ENCODE results near the gene SCGN. TPM values are rescaled to one million over a fixed set of nuclear protein-coding genes. Genes with fewer than 3 reads are reported as not detected.
"Not testable (repeated sequence)": the region's sequence is repeated elsewhere in the genome, so short reads cannot be mapped to it uniquely, and the experiment has no call there.

SCGN gene
- total and polyA plus RNA-seq, 9 donors = 0.10 to 1.2 (median 0.22) TPM; not detected in 5

GRCh38 chr6:25743868-25744267 is 91.9 kb downstream of the SCGN start:
- Histone ChIP-seq H3K4me3 (ENCODE audit: low read length) (no peak overlapping the region), H3K36me3 (ENCODE audit: control insufficient read depth, insufficient read depth, low read length) (no peaks in the 10 kb centered on the region), H3K4me1 (ENCODE audit: control insufficient read depth, insufficient read depth, low read length) (no peaks in the 10 kb centered on the region), H3K27me3 (ENCODE audit: control insufficient read depth, insufficient read depth, low read length) (no peaks in the 10 kb centered on the region), H3K27ac (ENCODE audit: low read length) (no peak overlapping the region), H3K9me3 (replicated peaks; ENCODE audit: control insufficient read depth, low read depth, low read length) (no peaks in the 10 kb centered on the region)
- no peak for DNase-seq

GRCh38 chr6:25745836-25746235 is 93.8 kb downstream of the SCGN start:
- WGBS (ENCODE audit: insufficient coverage) = no CpG with 5 or more reads among the region's 4 CpGs
- H3K9me3 ChIP-seq (replicated peaks; ENCODE audit: control insufficient read depth, low read depth, low read length) = no peaks in the 10 kb centered on the region

GRCh38 chr6:25746968-25747367 is 95.0 kb downstream of the SCGN start:
- Histone ChIP-seq H3K27ac (ENCODE audit: low read length) (no peak overlapping the region), H3K9me3 (replicated peaks; ENCODE audit: control insufficient read depth, low read depth, low read length) (no peaks in the 10 kb centered on the region), H3K36me3 (ENCODE audit: control insufficient read depth, insufficient read depth, low read length) (no peaks in the 10 kb centered on the region), H3K27me3 (ENCODE audit: control insufficient read depth, insufficient read depth, low read length) (no peaks in the 10 kb centered on the region), H3K4me3 (ENCODE audit: low read length) (no peak overlapping the region), H3K4me1 (ENCODE audit: control insufficient read depth, insufficient read depth, low read length) (no peaks in the 10 kb centered on the region)
- no CpG with 5 or more reads among the region's 1 CpG for WGBS (ENCODE audit: insufficient coverage)
- no peak for DNase-seq

More at GRCh38 chr6:25745836-25746235, 93.8 kb downstream of the SCGN start:
- H3K27me3 ChIP-seq (ENCODE audit: control insufficient read depth, insufficient read depth, low read length) = no peaks in the 10 kb centered on the region
- H3K27ac ChIP-seq (ENCODE audit: low read length) = no peak overlapping the region
- no peaks in the 10 kb centered on the region for H3K4me1 ChIP-seq (ENCODE audit: control insufficient read depth, insufficient read depth, low read length)
- H3K36me3 ChIP-seq (ENCODE audit: control insufficient read depth, insufficient read depth, low read length) = no peaks in the 10 kb centered on the region
- DNase-seq = no peak
- H3K4me3 ChIP-seq (ENCODE audit: low read length) = no peak overlapping the region

GRCh38 chr6:25747477-25747876 is 95.5 kb downstream of the SCGN start:
- Histone ChIP-seq H3K27me3 (ENCODE audit: control insufficient read depth, insufficient read depth, low read length) (no peaks in the 10 kb centered on the region), H3K4me3 (ENCODE audit: low read length) (no peak overlapping the region), H3K9me3 (replicated peaks; ENCODE audit: control insufficient read depth, low read depth, low read length) (no peaks in the 10 kb centered on the region), H3K27ac (ENCODE audit: low read length) (no peak overlapping the region), H3K36me3 (ENCODE audit: control insufficient read depth, insufficient read depth, low read length) (no peaks in the 10 kb centered on the region), H3K4me1 (ENCODE audit: control insufficient read depth, insufficient read depth, low read length) (no peaks in the 10 kb centered on the region)
- no peak for DNase-seq
- no CpG with 5 or more reads among the region's 2 CpGs for WGBS (ENCODE audit: insufficient coverage)

- Histone ChIP-seq H3K4me3 (ENCODE audit: low read length) (no peak overlapping the region), H3K27me3 (ENCODE audit: control insufficient read depth, insufficient read depth, low read length) (no peaks in the 10 kb centered on the region), H3K9me3 (replicated peaks; ENCODE audit: control insufficient read depth, low read depth, low read length) (no peaks in the 10 kb centered on the region), H3K27ac (ENCODE audit: low read length) (no peak overlapping the region), H3K4me1 (ENCODE audit: control insufficient read depth, insufficient read depth, low read length) (no peaks in the 10 kb centered on the region), H3K36me3 (ENCODE audit: control insufficient read depth, insufficient read depth, low read length) (no peaks in the 10 kb centered on the region)
- DNase-seq = no peak
Measured at GRCh38 chr6:25748049-25748448, 96.0 kb downstream of the SCGN start.

- WGBS (ENCODE audit: insufficient coverage) = 89% methylated on average over 8 of the region's 17 CpGs
Measured at GRCh38 chr6:25748601-25749517, 96.8 kb downstream of the SCGN start.

GRCh38 chr6:25749837-25750236 is 97.8 kb downstream of the SCGN start:
- H3K9me3 ChIP-seq (replicated peaks; ENCODE audit: control insufficient read depth, low read depth, low read length) = no peaks in the 10 kb centered on the region
- DNase-seq = no peak
- no peak overlapping the region for H3K27ac ChIP-seq (ENCODE audit: low read length)
- H3K4me3 ChIP-seq (ENCODE audit: low read length) = no peak overlapping the region
- no peaks in the 10 kb centered on the region for H3K4me1 ChIP-seq (ENCODE audit: control insufficient read depth, insufficient read depth, low read length)
- no peaks in the 10 kb centered on the region for H3K27me3 ChIP-seq (ENCODE audit: control insufficient read depth, insufficient read depth, low read length)
- WGBS (ENCODE audit: insufficient coverage) = no CpG with 5 or more reads among the region's 2 CpGs
- no peaks in the 10 kb centered on the region for H3K36me3 ChIP-seq (ENCODE audit: control insufficient read depth, insufficient read depth, low read length)

More at GRCh38 chr6:25748601-25749517, 96.8 kb downstream of the SCGN start:
- H3K27ac ChIP-seq (ENCODE audit: low read length); H3K4me3 ChIP-seq (ENCODE audit: low read length); H3K4me1 ChIP-seq (ENCODE audit: control insufficient read depth, insufficient read depth, low read length); H3K27me3 ChIP-seq (ENCODE audit: control insufficient read depth, insufficient read depth, low read length); H3K36me3 ChIP-seq (ENCODE audit: control insufficient read depth, insufficient read depth, low read length); DNase-seq; H3K9me3 ChIP-seq (replicated peaks; ENCODE audit: control insufficient read depth, low read depth, low read length): not testable (repeated sequence)

- Histone ChIP-seq H3K36me3 (ENCODE audit: control insufficient read depth, insufficient read depth, low read length) (no peaks in the 10 kb centered on the region), H3K27ac (ENCODE audit: low read length) (no peak overlapping the region), H3K4me1 (ENCODE audit: control insufficient read depth, insufficient read depth, low read length) (no peaks in the 10 kb centered on the region), H3K4me3 (ENCODE audit: low read length) (no peak overlapping the region), H3K27me3 (ENCODE audit: control insufficient read depth, insufficient read depth, low read length) (no peaks in the 10 kb centered on the region), H3K9me3 (replicated peaks; ENCODE audit: control insufficient read depth, low read depth, low read length) (no peaks in the 10 kb centered on the region)
- DNase-seq = no peak
- WGBS (ENCODE audit: insufficient coverage) = no CpG with 5 or more reads among the region's 3 CpGs
Measured at GRCh38 chr6:25750906-25751305, 98.9 kb downstream of the SCGN start.

Other genes starting within 250 kb of the SCGN start
- gene SLC17A4, start 102.5 kb downstream of the SCGN start, total RNA-seq = not detected
- gene SLC17A4, start 102.5 kb downstream of the SCGN start, polyA plus RNA-seq (ENCODE audit: insufficient read depth in 1 of 8, insufficient read length in 8 of 8, low replicate concordance in 1 of 8) = 1 to 10 TPM in 1 of 8 donors, under 1 TPM in 2, not detected in 5; 0.04 to 1.5 (median 0.28) TPM
- gene SLC17A1, start 179.8 kb downstream of the SCGN start, total RNA-seq = not detected
- gene SLC17A1, start 179.8 kb downstream of the SCGN start, polyA plus RNA-seq (ENCODE audit: insufficient read depth in 1 of 8, insufficient read length in 8 of 8, low replicate concordance in 1 of 8) = not detected
- not detected for gene SLC17A3, start 222.0 kb downstream of the SCGN start, total RNA-seq
- gene SLC17A3, start 222.0 kb downstream of the SCGN start, polyA plus RNA-seq (ENCODE audit: insufficient read depth in 1 of 8, insufficient read length in 8 of 8, low replicate concordance in 1 of 8) = under 1 TPM in 2 of 8 donors, not detected in 6; 0.16 to 0.69 TPM